GM10248 (cell line): Measurements from ENCODE around the gene WFDC6.

Source experiments
- CTCF ChIA-PET: fragments of 300-600 bp; sonication (Branson Sonifier 250); formaldehyde crosslinking; extraction: SDS; loops from one replicate; lab custom pipeline; 2021; ENCODE audit warnings: antibody characterized with exemption; lab: Yijun Ruan, JAX
- POLR2A ChIA-PET: fragments of 350-650 bp; sonication (Branson Sonifier 250); formaldehyde crosslinking; extraction: SDS; loops from one replicate; lab custom pipeline; 2020; ENCODE audit warnings: antibody characterized with exemption; lab: Yijun Ruan, JAX
- DNase-seq: peaks from one replicate; pipeline ENCODE4 v3.0.0; 2012; ENCODE audit errors: extremely low spot score
- CTCF ChIP-seq: IDR thresholded peaks from 2 replicates; pipeline ENCODE4 v1.5.1; 2012; ENCODE audit warnings: mild to moderate bottlenecking, low read depth; ENCODE audit errors: extremely low read depth, missing control alignments, control extremely low read depth

Gene WFDC6

DNA sequence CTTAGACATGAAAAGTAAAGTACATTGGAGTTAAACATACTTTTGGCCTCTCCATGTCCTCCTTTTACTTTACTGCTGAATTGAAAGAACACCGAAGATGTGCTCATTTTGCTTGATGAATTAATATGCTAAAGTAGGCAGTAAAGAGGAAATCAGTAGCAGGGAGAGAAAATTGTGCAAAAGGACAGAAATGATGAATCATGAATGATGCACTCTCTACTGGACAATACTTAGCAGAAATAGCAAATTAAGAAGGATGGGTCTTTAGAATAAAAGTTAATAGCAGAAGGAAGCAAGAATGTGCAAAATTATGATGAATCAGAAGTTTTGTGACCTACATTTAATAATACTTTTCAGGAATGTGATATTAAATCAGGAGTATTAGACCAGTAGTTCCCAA is 15.5 kb downstream of the WFDC6 start:
- TF ChIP-seq CTCF, result no peak
- no peak for DNase-seq
- POLR2A ChIA-PET, result no interaction called here
- CTCF ChIA-PET, result interaction anchor here (1.1 kb wide), 1 partner anchor 39 kb away, joined by 3 read pairs; no protein-coding TSS in a partner anchor

DNA sequence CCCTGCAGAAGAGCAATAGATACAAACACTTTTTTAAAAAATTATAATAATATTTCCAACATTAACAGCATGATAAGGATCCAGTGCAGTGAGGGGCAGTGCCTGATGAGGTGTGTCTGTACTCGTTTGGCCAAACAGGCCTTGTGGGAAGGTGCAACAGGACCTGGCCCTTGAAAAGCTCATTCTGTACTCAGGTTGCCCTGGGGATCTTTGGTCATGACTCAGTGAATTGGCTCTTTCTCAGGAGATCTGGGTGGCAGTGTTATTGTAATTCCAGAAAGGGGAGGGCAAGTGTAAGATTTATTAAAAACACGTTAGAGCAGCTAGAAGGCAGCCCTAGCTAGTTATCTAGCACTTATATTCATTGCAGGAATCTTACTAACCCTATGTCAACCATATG is 21.0 kb downstream of the WFDC6 start:
- TF ChIP-seq CTCF, result no peak
- ChIA-PET CTCF (interaction anchor here (0.8 to 1.3 kb wide), 3 partner anchors 52 to 253 kb away, joined by 3 to 6 read pairs (median 3); no protein-coding TSS in a partner anchor), POLR2A (no interaction called here)
- DNase-seq, result no peak

DNA sequence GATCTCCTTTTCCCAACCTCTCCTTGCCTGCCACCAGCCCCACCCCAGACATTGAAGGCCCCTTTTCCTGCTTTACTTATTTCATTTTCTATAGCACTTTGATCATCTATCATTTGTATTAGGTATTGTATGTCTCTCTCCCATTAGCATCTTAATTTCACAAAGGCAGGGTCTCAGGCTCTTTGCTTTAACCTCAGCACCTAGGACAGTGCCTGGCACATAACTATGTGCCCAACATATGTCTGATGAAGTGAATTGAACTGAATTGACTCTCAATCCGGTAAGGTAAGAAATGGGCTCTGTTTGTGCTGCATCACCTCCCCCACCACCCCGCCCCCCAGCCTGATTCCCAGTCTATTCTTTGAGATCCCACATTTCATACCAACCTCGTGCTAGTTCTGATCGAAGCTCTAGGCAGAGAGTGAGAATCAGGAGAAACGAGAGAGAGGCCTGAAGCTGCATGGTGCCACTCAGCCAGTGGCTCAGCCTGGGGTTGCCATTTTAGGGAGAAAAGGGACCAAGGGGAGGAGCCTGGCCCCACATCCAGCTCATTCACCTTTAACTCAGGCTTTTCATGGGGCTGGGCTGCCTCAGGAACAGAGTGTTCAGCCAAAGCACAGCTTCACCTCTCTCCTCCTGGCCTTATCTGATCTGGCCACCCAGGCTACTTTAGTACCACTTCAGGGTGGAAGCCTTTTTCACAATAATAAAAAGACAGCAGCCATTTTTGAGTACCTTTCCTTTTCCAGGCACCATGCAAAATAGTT is 24.0 kb downstream of the WFDC6 start, which contains the start of gene SPINT3:
Gene SPINT3 (minus strand): TSS at position 476 of the 767 bp plus-strand sequence. CDS start 14 bp downstream, at position 462.
- no peak for DNase-seq
- ChIA-PET POLR2A (no interaction called here), CTCF (interaction anchor here (1.0 to 1.5 kb wide), 4 partner anchors 18 to 256 kb away, joined by 3 to 4 read pairs (median 3); no protein-coding TSS in a partner anchor)
- no peak for TF ChIP-seq CTCF

DNA sequence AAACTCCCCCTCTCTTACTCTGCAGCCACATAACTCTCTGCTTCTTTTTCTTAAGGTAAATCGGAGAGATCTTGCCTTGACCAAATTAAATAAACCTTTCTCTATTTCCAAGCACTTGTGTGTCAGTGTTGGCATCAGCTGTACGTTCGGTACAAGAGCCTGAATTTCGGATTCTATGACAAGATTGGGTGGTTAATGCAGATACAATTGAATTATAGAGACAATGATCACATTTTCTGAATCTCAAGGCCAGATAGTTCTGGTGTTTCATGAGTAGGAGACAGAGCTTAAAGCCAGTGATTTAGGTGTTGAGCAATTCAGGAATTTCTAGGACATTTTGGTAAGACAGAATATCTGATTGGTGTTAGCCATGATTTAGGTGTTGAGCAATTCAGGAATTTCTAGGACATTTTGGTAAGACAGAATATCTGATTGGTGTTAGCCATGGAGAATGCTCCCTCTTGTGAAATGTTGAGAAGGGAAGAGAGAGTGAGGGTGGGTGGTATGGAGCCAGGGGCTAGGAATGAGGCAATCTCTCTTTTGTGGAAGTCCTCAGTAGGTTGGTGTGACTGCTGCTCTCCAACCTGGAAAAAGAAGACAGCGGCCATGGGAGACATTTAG is 28.9 kb downstream of the WFDC6 start:
- ChIA-PET POLR2A (no interaction called here), CTCF (interaction anchor here (0.6 to 1.0 kb wide), 3 partner anchors 15 to 89 kb away, joined by 3 read pairs; no protein-coding TSS in a partner anchor)
- no peak for DNase-seq
- no peak for TF ChIP-seq CTCF

GRCh38 chr20:45509091-45509490 is 30.2 kb downstream of the WFDC6 start:
- POLR2A ChIA-PET, result no interaction called here

More at GRCh38 chr20:45509091-45509490, 30.2 kb downstream of the WFDC6 start:
- TF ChIP-seq CTCF, result no peak
- CTCF ChIA-PET, result interaction anchor here (1.0 kb wide), 1 partner anchor 91 kb away, joined by 3 read pairs; no protein-coding TSS in a partner anchor
- no peak for DNase-seq
